SH-SY5Y (cell line): ENCODE measurements around the gene PGPEP1.

ENCODE experiments used
- GATA2 ChIP-seq: IDR thresholded peaks from 2 replicates; pipeline ENCODE4 v1.6.1; 2011; ENCODE audit warnings: mild to moderate bottlenecking, low read depth, low read length
- GATA3 ChIP-seq: IDR thresholded peaks from 2 replicates; pipeline ENCODE4 v1.6.1; 2011; ENCODE audit warnings: low read depth, mild to moderate bottlenecking, low read length, moderate library complexity

- TF ChIP-seq GATA2 (no peak), GATA3 (no peak)
Measured at GRCh38 chr19:18414504-18415177, 74.2 kb downstream of the PGPEP1 start.
